Stimulated activated CD8-positive, alpha-beta memory T cell treated with anti-CD3 and anti-CD28 coated beads, Interleukin-15, amount 100 ng/mL, for 48 hours (primary cell): ENCODE results near the gene ST8SIA6.
"Not testable (repeated sequence)": the region's sequence is repeated elsewhere in the genome, so short reads cannot be mapped to it uniquely, and the experiment has no call there.

Source experiments
- DNase-seq, 2 donors: peaks; one replicate each; pipeline ENCODE4 v3.0.0-alpha.2; 2020; ENCODE audit warnings: low read depth in 2 of 2

Gene ST8SIA6

GRCh38 chr10:17343118-17343517, 111.3 kb downstream of the ST8SIA6 start:
- no peak for DNase-seq

- DNase-seq = no peak
These were observed 114.1 kb downstream of the ST8SIA6 start for GRCh38 chr10:17340144-17340829.

GRCh38 chr10:17335065-17335464, 119.3 kb downstream of the ST8SIA6 start:
- no peak for DNase-seq

GRCh38 chr10:17330501-17330900, 123.9 kb downstream of the ST8SIA6 start:
- no peak for DNase-seq

- no peak for DNase-seq
These were observed 128.0 kb downstream of the ST8SIA6 start for GRCh38 chr10:17326377-17326776.

GRCh38 chr10:17321957-17322356, 132.4 kb downstream of the ST8SIA6 start:
- DNase-seq = not testable (repeated sequence)

GRCh38 chr10:17316488-17317170, 137.8 kb downstream of the ST8SIA6 start:
- DNase-seq = no peak

- no peak for DNase-seq
These were observed 145.0 kb downstream of the ST8SIA6 start for GRCh38 chr10:17309435-17309834.

GRCh38 chr10:17307123-17307522, 147.3 kb downstream of the ST8SIA6 start:
- no peak for DNase-seq

GRCh38 chr10:17292375-17292774, 162.0 kb downstream of the ST8SIA6 start:
- DNase-seq = no peak

- no peak for DNase-seq
These were observed 164.2 kb downstream of the ST8SIA6 start for GRCh38 chr10:17290226-17290625.

- no peak for DNase-seq
These were observed 164.6 kb downstream of the ST8SIA6 start for GRCh38 chr10:17289763-17290162.

- no peak for DNase-seq
These were observed 167.5 kb downstream of the ST8SIA6 start for GRCh38 chr10:17286562-17287550.

GRCh38 chr10:17282311-17282710, 172.1 kb downstream of the ST8SIA6 start:
- DNase-seq = no peak

- DNase-seq = no peak
These were observed 175.7 kb downstream of the ST8SIA6 start for GRCh38 chr10:17278607-17279240.

- no peak for DNase-seq
These were observed 177.5 kb downstream of the ST8SIA6 start for GRCh38 chr10:17276756-17277424.

GRCh38 chr10:17273403-17273802, 181.0 kb downstream of the ST8SIA6 start:
- DNase-seq = no peak

- DNase-seq = no peak
These were observed 181.7 kb downstream of the ST8SIA6 start for GRCh38 chr10:17272648-17273047.
